Measurements from ENCODE around the gene ATN1. TPM values are rescaled to one million over a fixed set of nuclear protein-coding genes. Genes with fewer than 3 reads are reported as not detected.
"Not testable (repeated sequence)": the region's sequence is repeated elsewhere in the genome, so short reads cannot be mapped to it uniquely, and the experiment has no call there.

Gene ATN1
- total RNA-seq, 1 donor, result 25.0 TPM

GRCh38 chr12:6904280-6905276, 23.2 kb upstream of the ATN1 start, which contains the start of gene LRRC23:
Gene LRRC23, plus strand, starts transcription at chr12:6904822. Its CDS starts 812 bp downstream, at chr12:6905634.
- DNase-seq (ENCODE audit: low read depth in 2 of 3, low spot score in 2 of 3), result peak; percentile 93 to 98 (median 96)

- no peak for DNase-seq (ENCODE audit: low read depth in 2 of 3, low spot score in 2 of 3)
Measured at GRCh38 chr12:6905414-6906040, 22.2 kb upstream of the ATN1 start.

GRCh38 chr12:6908141-6908540, 19.6 kb upstream of the ATN1 start:
- DNase-seq (ENCODE audit: low read depth in 2 of 3, low spot score in 2 of 3), result not testable (repeated sequence)

GRCh38 chr12:6909421-6910145, 18.2 kb upstream of the ATN1 start:
- DNase-seq (ENCODE audit: low read depth in 2 of 3, low spot score in 2 of 3), result no peak

GRCh38 chr12:6912164-6912935, 15.4 kb upstream of the ATN1 start:
- DNase-seq (ENCODE audit: low read depth in 2 of 3, low spot score in 2 of 3), result no peak

GRCh38 chr12:6914246-6914946, 13.4 kb upstream of the ATN1 start, which contains the start of gene ENO2:
Gene ENO2, plus strand, starts transcription at chr12:6914580. Its CDS starts 1,253 bp downstream, at chr12:6915833.
- peak; percentile 71 to 80 (median 76) for DNase-seq (ENCODE audit: low read depth in 2 of 3, low spot score in 2 of 3)

GRCh38 chr12:6914947-6915788, 12.6 kb upstream of the ATN1 start:
- no peak for DNase-seq (ENCODE audit: low read depth in 2 of 3, low spot score in 2 of 3)

GRCh38 chr12:6915789-6916285, 11.9 kb upstream of the ATN1 start:
- DNase-seq (ENCODE audit: low read depth in 2 of 3, low spot score in 2 of 3), result no peak

GRCh38 chr12:6916426-6917200, 11.1 kb upstream of the ATN1 start:
- DNase-seq (ENCODE audit: low read depth in 2 of 3, low spot score in 2 of 3), result no peak

- no peak for DNase-seq (ENCODE audit: low read depth in 2 of 3, low spot score in 2 of 3)
Measured at GRCh38 chr12:6917491-6918231, 10.1 kb upstream of the ATN1 start.

- DNase-seq (ENCODE audit: low read depth in 2 of 3, low spot score in 2 of 3), result no peak
Measured at GRCh38 chr12:6919588-6919987, 8.2 kb upstream of the ATN1 start.

- DNase-seq (ENCODE audit: low read depth in 2 of 3, low spot score in 2 of 3), result no peak
Measured at GRCh38 chr12:6921539-6921938, 6.2 kb upstream of the ATN1 start.

GRCh38 chr12:6921996-6922946, 5.5 kb upstream of the ATN1 start:
- DNase-seq (ENCODE audit: low read depth in 2 of 3, low spot score in 2 of 3), result no peak

GRCh38 chr12:6923003-6923732, 4.6 kb upstream of the ATN1 start:
- no peak for DNase-seq (ENCODE audit: low read depth in 2 of 3, low spot score in 2 of 3)

- no peak for DNase-seq (ENCODE audit: low read depth in 2 of 3, low spot score in 2 of 3)
Measured at GRCh38 chr12:6923851-6924250, 3.9 kb upstream of the ATN1 start.
